Chondrocyte (in vitro differentiated cells): ENCODE measurements around the gene TSPAN3. TPM values are rescaled to one million over a fixed set of nuclear protein-coding genes. Genes with fewer than 3 reads are reported as not detected.

Experiments used
- DNase-seq: peaks from one replicate; pipeline ENCODE4 v3.0.0; 2021; ENCODE audit warnings: mixed read lengths, low spot score
- H3K27ac Mint-ChIP-seq: one replicate; pipeline ENCODE4 v1.8.0; 2021; ENCODE audit warnings: mild to moderate bottlenecking, moderate library complexity, mixed read lengths; ENCODE audit not compliant: unreplicated experiment
- H3K27me3 Mint-ChIP-seq: 2 replicates; pipeline ENCODE4 v1.8.0; 2021; ENCODE audit warnings: low read depth, mixed read lengths
- H3K36me3 Mint-ChIP-seq: 2 replicates; pipeline ENCODE4 v1.8.0; 2021; ENCODE audit warnings: low read depth, mixed read lengths
- H3K4me1 Mint-ChIP-seq: 2 replicates; pipeline ENCODE4 v1.8.0; 2021; ENCODE audit warnings: low read depth, mild to moderate bottlenecking, mixed read lengths
- H3K4me3 Mint-ChIP-seq: one replicate; pipeline ENCODE4 v1.8.0; 2021; ENCODE audit warnings: mild to moderate bottlenecking, moderate library complexity, mixed read lengths; ENCODE audit not compliant: unreplicated experiment
- H3K9me3 Mint-ChIP-seq: 2 replicates; pipeline ENCODE4 v1.8.0; 2021; ENCODE audit warnings: low read depth, mixed read lengths
- CTCF ChIP-seq: fragments of 200-600 bp; sonication (generic); IDR thresholded peaks from 2 replicates; pipeline ENCODE4 v1.5.0; 2021; ENCODE audit warnings: antibody characterized with exemption, mild to moderate bottlenecking, moderate library complexity
- total RNA-seq: library from RNA; stranded (reverse); gene quantifications from 3 replicates; pipeline ENCODE4 v1.2.1, GENCODE V29; 2021

TSPAN3 gene
- total RNA-seq, 1 donor from 2014 or later, result 250 TPM

GRCh38 chr15:77027697-77028450 is 43.0 kb downstream of the TSPAN3 start:
- peak; percentile 72 for DNase-seq
- Mint-ChIP-seq H3K4me1 (peaks cover 8% of the 10 kb centered on the region), H3K27ac (no peak overlapping the region), H3K9me3 (no peaks in the 10 kb centered on the region), H3K27me3 (no peaks in the 10 kb centered on the region), H3K4me3 (no peak overlapping the region), H3K36me3 (no peaks in the 10 kb centered on the region)
- TF ChIP-seq CTCF, result no peak

- H3K27me3 Mint-ChIP-seq, result no peaks in the 10 kb centered on the region
- no peaks in the 10 kb centered on the region for H3K36me3 Mint-ChIP-seq
- no peak for TF ChIP-seq CTCF
- peaks cover 11% of the 10 kb centered on the region for H3K4me1 Mint-ChIP-seq
- no peaks in the 10 kb centered on the region for H3K9me3 Mint-ChIP-seq
- peak; percentile 67 for DNase-seq
- no peak overlapping the region for H3K4me3 Mint-ChIP-seq
- H3K27ac Mint-ChIP-seq, result no peak overlapping the region
Measured at GRCh38 chr15:77027111-77027696, 43.7 kb downstream of the TSPAN3 start.

- DNase-seq, result peak; percentile 72
- TF ChIP-seq CTCF, result no peak
- Mint-ChIP-seq H3K27ac (no peak overlapping the region), H3K9me3 (no peaks in the 10 kb centered on the region), H3K27me3 (no peaks in the 10 kb centered on the region), H3K4me3 (no peak overlapping the region), H3K36me3 (no peaks in the 10 kb centered on the region), H3K4me1 (peaks cover 15% of the 10 kb centered on the region)
Measured at GRCh38 chr15:77026501-77027110, 44.3 kb downstream of the TSPAN3 start.

GRCh38 chr15:77025941-77026411 is 44.9 kb downstream of the TSPAN3 start:
- H3K9me3 Mint-ChIP-seq, result no peaks in the 10 kb centered on the region
- peaks cover 17% of the 10 kb centered on the region for H3K4me1 Mint-ChIP-seq
- TF ChIP-seq CTCF, result no peak
- no peaks in the 10 kb centered on the region for H3K36me3 Mint-ChIP-seq
- H3K27ac Mint-ChIP-seq, result no peak overlapping the region
- DNase-seq, result peak; percentile 51
- no peaks in the 10 kb centered on the region for H3K27me3 Mint-ChIP-seq
- no peak overlapping the region for H3K4me3 Mint-ChIP-seq

GRCh38 chr15:77025083-77025901 is 45.6 kb downstream of the TSPAN3 start:
- DNase-seq, result peak; percentile 60
- Mint-ChIP-seq H3K36me3 (no peaks in the 10 kb centered on the region), H3K4me1 (peaks cover 17% of the 10 kb centered on the region), H3K27ac (no peak overlapping the region), H3K27me3 (no peaks in the 10 kb centered on the region), H3K4me3 (no peak overlapping the region), H3K9me3 (no peaks in the 10 kb centered on the region)
- no peak for TF ChIP-seq CTCF
